ENCODE results near the gene MEIOC.
"Not testable (repeated sequence)": the region's sequence is repeated elsewhere in the genome, so short reads cannot be mapped to it uniquely, and the experiment has no call there.

MEIOC gene

DNA sequence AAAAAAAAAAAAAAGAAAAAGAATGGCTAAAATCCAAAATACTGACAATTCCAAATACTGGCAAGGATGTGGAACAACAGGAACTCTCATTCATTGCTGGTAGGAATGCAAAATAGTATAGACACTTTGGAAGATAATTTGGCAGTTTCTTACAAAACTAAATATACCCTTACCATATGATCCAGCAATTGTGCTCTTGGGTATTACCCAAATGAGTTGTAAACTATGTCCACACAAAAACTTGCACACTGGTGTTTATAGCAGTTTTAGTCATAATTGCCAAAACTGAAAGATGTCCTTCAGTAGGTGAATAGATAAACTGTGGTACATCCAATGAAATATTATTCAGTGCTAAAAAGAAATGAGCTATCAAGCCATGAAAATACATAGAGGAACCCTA, 8.5 kb upstream of the MEIOC start:
- DNase-seq (ENCODE audit: low read depth in 3 of 3) = no peak

GRCh38 chr17:44648963-44649362, 7.3 kb upstream of the MEIOC start:
- no peak for DNase-seq (ENCODE audit: low read depth in 3 of 3)

- DNase-seq (ENCODE audit: low read depth in 3 of 3) = no peak
Observed at GRCh38 chr17:44651228-44651627, 5.0 kb upstream of the MEIOC start.

DNA sequence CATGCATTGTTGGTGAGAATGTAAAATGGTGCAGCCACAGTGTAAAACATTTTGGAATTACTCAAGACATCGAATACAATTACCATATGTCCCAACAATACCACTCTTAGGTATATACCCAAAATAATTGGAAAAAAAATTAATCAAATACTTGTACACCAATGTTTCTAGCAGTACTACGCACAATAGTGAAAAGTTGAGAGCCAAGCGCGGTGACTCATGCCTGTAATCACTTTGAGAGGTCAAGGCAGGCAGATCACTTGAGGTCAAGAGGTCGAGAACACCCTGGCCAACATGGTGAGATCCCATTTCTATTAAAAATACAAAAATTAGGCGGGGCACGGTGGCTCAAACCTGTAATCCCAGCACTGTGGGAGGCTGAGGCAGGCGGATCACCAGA, 3.5 kb upstream of the MEIOC start:
- DNase-seq (ENCODE audit: low read depth in 3 of 3) = no peak

DNA sequence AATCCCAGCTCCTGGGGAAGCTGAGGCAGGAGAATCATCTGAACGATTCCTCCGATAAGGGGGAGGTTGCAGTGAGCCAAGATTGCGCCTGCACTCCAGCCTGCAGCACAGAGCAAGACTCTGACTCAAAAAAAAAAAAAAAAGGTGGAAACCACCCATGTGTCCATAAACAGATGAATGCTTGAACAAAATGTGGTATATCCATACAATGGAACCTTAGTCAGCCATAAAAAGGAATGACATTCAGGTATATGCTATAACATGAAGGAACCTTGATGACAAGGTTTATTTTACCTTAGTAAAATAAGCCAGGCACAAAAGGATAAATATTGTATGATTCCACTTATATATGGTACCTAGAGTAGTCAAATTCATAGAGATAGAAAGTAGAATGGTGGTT, 2.9 kb upstream of the MEIOC start:
- DNase-seq (ENCODE audit: low read depth in 3 of 3) = no peak

DNA sequence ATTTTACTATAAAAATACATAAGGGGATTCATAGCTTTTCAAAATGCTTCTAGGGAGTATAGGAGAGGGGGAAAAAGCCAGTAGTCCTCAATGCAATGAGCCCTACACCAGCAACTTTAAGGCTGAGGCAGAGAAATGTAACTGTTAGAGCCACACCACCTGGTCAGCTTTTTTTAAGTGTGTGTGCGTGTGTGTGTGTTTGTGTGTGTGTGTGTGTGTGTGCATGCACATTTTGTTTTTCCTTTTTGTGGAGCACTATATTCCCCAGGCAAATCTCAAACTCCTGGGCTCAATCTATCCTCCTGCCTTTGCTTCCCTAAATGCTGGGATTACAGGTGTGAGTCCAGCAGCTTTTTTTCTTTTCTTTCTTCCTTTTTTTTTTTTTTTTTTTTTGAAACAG, 2.3 kb upstream of the MEIOC start:
- DNase-seq (ENCODE audit: low read depth in 3 of 3) = no peak

DNA sequence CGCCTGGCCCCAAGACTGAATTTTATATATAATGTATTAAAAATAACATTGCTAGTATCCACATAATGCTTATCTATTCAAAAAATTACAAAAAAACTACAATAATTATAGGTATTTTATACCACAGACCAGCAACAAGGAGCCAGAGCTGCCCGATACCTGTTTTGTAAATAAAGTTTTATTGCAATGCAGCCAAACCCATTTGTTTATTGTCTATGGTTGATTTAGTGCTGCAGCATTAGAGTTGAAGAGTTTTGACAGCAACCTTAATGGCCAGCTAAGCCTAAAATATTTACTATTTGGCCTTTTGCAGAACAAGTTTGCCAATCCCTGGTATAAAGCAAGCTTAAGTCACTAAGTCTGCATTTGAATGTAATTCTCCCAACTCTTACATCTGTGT, 5.6 kb downstream of the MEIOC start:
- DNase-seq (ENCODE audit: low read depth in 3 of 3) = no peak

DNA sequence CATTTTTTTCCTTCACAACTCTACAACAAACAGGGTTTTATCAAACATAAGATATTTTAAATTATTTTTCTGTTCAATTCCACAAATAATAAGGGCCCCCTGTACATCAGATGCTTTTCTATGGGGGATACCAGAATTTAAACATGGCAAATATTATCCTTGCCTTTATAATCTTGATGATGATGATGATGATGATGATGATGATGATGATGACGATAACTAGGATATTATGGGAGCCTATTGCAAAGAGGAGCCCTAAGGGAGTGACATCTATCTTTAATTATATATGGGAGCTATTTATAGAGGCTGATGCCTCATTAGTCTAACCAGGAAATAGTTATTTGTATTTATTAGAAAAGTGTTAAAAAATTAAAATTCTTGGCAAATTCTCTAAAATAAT, 6.8 kb downstream of the MEIOC start:
- no peak for DNase-seq (ENCODE audit: low read depth in 3 of 3)

GRCh38 chr17:44664867-44665266, 8.6 kb downstream of the MEIOC start:
- no peak for DNase-seq (ENCODE audit: low read depth in 3 of 3)

DNA sequence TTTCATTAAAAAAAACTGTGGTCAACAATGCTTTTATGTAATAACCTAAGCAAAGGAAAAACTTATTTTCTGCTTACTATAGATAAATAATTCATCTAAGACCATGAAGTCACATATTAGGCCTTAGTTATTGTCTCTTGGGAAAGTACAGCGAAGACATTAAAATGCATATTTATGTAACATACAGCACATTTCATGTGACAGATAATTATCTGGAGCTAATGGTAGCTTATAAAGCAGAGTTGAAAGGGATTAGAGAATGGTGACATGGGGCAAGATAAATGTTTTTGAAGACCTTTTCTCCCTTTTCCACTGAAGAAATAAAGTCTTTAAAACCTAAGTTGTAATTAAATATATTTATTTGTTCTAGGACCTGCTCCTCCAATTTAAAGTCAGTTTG, 9.7 kb downstream of the MEIOC start:
- DNase-seq (ENCODE audit: low read depth in 3 of 3) = no peak

DNA sequence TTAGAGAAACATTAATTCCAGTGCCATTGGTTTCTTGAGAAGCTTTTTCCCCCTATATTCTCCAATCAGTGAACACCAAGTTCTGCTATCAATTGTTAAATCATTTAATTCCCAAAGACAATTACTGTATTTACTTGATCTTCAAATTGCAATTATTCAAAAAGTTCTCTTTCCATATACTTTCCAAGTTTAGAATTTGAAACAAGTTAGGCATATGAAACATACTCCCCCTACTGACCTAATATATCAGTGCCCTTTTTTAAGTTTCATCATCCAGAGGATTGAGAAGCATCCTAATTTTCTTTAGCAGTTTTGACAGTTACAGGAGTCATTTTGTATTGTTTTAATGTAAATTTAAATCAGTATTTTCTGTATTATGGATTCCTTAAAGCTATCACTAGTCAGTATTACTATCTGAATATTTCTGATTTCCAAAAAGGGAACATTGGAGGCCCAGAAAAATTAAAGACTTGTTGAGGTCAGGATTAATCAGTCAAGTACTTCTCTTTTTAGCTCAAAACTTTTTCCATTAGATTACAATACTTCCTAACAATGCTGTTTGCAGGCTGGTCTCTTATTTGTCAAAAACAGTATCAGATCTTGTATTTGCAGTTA, 16.3 kb downstream of the MEIOC start:
- no peak for DNase-seq (ENCODE audit: low read depth in 3 of 3)

GRCh38 chr17:44673893-44674292, 17.6 kb downstream of the MEIOC start:
- DNase-seq (ENCODE audit: low read depth in 3 of 3) = no peak

- DNase-seq (ENCODE audit: low read depth in 3 of 3) = no peak
Observed at GRCh38 chr17:44677136-44677535, 20.9 kb downstream of the MEIOC start.

DNA sequence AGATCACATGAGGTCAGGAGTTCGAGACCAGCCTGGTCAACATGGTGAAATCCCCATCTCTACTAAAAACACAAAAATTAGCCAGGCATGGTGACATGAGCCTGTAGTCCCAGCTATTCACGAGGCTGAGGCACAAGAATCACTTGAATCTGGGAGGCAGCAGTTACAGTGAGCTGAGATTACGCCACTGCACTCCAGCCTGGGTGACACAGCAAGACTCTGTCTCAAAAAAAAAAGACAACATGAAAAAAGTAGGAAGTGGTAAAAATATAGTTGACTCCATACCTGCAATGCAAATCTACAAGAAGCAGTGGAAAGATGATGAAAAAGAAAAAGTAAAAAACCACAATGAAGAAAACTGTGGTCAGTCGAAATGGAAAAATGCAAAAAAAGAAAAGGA, 27.0 kb downstream of the MEIOC start:
- DNase-seq (ENCODE audit: low read depth in 3 of 3) = not testable (repeated sequence)

- no peak for DNase-seq (ENCODE audit: low read depth in 3 of 3)
Observed at GRCh38 chr17:44687756-44688155, 31.5 kb downstream of the MEIOC start.

- no peak for DNase-seq (ENCODE audit: low read depth in 3 of 3)
Observed at GRCh38 chr17:44688200-44688599, 31.9 kb downstream of the MEIOC start.

GRCh38 chr17:44688675-44689476, 32.6 kb downstream of the MEIOC start:
- DNase-seq (ENCODE audit: low read depth in 3 of 3) = no peak

DNA sequence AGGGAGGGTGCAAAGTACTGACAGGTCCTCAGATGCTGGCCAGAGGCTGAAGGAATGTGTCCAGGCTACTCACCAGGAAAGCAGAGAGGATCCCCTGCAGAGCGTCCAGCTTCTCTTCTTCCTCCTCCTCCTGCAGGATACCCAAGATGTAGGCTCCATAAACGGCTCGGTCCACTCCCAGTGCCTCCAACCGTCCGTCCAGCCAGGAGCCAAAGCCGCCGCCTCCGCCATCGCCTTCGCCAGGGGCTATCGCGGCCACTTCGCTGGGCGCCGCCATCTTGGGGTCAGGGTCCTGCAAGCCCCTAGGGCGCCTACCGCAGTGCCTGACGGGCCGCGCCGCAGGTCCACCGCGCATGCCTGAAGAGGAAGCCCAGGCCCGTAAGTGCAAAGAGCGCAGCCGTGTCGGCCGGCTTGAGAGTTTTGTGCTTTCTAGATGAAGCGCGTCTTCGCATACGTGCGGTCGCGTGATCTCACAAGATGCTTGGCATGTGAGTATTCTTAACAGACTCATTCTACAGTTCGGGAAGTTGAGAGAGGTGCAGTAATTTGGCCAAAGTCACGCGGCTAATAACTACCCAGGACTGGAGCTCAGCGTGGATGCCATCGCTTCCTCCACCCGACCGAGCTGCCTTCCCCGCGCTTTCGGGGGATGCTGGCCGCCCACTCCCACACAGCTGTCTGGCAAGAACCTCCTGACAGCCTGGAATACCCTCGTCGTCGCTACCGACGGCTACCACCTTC, 33.4 kb downstream of the MEIOC start, which contains the start of gene CCDC43:
Gene CCDC43, minus strand, starts transcription at position 300 of the 741 bp plus-strand sequence. Its CDS starts 23 bp downstream, at position 277.
- peak; percentile 83 to 86 (median 86) for DNase-seq (ENCODE audit: low read depth in 3 of 3)

DNA sequence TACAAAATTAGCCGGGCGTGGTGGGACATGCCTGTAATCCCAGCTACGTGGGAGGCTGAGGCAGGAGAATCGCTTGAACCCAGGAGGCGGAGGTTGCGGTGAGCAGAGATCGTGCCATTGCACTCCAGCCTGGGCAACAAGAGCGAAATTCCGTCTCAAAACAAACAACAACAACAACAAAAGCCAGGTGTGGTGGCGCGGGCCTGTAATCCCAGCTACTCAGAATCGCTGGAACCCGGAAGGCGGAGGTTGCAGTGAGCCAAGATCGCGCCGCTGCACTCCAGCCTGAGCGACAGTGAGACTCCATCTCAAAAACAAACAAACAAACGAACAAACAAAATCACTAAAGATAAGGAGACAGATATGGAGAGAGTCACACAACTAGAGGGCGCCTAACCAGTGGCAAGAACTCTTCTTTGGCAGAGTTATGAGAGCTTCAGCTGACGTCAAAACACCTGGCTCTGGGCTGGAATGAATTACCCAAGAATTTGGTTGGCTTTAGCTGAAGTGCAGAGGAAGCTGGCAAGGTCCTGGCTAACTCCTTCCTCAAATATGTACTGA, 34.6 kb downstream of the MEIOC start:
- DNase-seq (ENCODE audit: low read depth in 3 of 3) = not testable (repeated sequence)

DNA sequence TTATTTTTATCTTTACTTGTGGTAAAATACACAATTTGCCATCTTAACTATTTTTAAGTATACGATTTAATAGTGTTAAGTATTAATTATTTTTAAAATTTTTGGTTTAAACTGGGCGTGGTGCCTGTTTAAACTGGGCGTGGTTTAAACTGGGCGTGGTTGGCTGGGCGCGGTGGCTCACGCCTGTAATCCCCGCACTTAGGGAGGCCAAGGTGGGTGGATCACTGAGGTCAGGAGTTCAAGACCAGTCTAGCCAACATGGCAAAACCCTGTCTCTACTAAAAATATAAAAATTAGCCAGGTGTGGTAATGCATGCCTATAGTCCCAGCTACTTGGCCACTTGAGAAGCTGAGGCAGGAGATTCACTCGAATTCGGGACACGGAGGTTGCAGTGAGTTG, 37.3 kb downstream of the MEIOC start:
- DNase-seq (ENCODE audit: low read depth in 3 of 3) = no peak

DNA sequence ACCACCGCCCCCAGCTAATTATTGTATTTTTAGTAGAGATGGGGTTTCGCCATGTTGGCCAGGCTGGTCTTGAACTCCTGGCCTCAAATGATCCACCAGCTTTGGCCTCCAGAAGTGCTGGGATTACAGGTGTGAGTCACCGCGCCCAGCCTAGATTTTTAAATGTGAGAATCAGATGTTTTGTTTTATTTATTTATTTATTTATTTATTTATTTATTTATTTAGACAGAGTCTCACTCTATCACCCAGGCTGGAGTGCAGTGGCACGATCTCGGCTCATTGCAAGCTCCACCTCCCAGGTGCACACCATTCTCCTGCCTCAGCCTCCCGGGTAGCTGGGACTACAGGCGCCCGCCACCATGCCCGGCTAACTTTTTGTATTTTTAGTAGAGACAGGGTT, 44.0 kb downstream of the MEIOC start:
- not testable (repeated sequence) for DNase-seq (ENCODE audit: low read depth in 3 of 3)

GRCh38 chr17:44707755-44708400, 51.6 kb downstream of the MEIOC start:
- DNase-seq (ENCODE audit: low read depth in 3 of 3) = no peak

Data from stimulated activated CD4-positive, alpha-beta T cell treated with anti-CD3 and anti-CD28 coated beads, TNF-alpha, amount 100 ng/mL, for 4 hours (primary cell).